HG02840 (cell line): ENCODE results near the gene FLCN.
"Not testable (repeated sequence)": the region's sequence is repeated elsewhere in the genome, so short reads cannot be mapped to it uniquely, and the experiment has no call there.

Experiments
- ATAC-seq: cut with Tn5 transposase; IDR thresholded peaks from one replicate; pipeline ENCODE4 v1.9.1; 2021; ENCODE audit warnings: mild to moderate bottlenecking, moderate library complexity, moderate number of reproducible peaks; ENCODE audit not compliant: unreplicated experiment, low FRiP score

Gene FLCN

DNA sequence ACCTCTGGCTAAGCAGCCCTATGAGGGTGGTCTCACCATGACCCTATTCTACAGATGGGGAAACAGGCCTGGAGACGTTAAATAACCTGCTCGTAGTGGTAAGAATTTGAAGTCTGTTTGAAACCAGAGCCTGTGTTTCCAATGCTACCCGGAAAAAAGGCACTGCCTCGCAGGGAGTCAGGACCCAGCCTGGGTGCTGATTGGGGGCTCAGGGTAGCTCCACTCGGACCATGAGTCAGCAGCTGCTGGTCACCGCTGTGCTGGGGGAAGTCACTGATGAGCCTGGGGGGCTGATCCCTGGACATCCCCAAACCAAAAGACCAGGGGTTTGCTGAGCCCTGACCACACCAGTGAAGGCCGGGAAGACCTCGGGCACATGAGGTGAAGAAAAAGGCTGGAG, 21.4 kb downstream of the FLCN start:
- ATAC-seq = no peak

DNA sequence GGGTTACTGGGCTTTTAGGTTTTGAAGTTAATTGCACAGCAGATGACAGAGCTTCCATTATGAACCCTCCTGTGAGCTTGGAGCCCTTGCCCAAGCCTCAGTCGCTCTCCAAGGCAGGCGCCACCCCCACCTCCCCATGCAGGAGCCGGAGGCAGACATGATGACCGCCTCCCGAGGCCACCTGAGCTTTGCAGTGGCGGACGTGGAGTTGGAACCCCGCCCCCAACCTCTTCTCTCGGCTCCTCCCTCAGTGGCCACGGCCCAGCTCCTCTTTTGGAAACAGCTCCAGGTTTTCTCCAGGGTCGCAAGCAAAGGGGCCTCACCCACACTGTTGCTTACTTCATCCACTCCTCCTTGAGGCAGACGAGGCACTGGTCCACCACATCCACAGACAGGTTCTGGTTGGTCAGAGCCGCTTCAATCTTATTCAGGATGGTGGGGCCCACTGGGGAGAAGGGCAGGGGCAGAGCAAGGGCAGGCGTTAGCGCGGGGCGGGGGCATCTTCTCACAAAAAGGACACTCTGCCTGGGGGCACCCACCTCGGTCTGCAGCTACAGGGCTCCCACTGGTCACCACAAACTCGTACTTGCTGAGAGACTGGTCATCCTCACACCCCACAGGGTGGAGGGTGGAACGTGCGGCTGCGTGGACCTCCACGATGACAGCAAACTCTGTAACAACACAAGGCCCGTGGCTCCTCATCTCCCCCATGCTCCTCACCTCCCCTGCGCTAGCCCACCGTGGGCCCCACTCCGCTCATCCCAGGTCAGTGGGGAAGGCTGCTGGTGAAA, 22.1 kb downstream of the FLCN start:
- ATAC-seq = no peak

DNA sequence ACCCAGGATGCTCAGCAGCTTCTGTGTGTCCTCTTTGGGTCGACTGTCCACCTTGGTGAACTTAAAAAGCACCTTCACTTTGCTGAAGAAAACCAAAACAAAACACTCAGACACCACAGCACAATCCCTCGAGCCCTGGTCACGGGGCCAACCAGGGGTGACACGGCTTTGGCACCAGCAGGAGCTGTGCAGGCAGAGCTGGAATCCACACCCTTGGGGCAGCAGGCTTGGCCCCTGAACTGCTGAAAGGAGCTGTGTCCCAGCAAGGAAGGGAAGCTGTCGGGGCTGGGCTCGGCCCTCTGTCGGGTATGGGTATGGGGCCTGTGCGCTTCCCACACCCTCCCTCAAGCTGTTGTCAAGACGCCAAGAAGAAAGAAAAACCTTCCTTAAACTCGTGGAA, 23.2 kb downstream of the FLCN start:
- ATAC-seq = no peak

DNA sequence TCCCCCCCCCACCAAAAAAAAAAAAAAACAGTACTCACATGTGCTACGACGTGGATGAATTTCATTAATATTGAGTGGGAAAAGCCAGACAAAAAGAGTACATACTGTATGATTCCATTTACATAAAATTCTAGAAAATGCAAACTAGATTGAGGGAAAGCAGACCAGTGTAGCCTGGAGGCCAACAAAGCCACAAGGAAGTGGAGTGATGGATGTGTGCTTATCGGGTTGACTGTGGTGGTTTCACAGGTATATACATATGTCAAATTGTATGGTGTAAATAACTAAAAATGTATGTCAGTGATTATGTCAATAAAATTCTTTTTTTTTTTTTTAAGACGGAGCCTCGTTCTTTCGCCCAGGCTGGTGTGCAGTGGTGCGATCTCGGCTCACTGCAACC, 29.0 kb downstream of the FLCN start:
- no peak for ATAC-seq

DNA sequence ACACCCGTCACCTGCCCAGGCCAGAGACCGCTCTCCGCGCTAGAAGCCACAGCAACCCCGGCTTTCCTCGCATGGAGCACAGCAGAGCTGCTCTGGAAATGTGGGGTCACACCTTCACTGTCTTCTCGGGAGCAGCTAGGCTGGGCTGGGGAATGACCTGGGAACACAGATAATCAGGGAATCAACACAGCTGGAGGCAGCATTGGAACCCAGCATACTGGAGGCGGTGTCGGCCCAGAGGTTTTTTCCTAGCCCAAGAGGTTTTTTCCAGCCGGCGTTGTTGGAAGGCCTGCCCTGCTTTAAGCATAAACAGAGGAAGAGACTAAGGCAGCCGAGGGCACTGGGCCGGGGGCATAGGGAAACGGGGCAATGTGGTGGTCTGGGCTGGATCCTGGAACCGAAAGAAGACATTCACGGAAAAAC, 30.0 kb downstream of the FLCN start:
- no peak for ATAC-seq

DNA sequence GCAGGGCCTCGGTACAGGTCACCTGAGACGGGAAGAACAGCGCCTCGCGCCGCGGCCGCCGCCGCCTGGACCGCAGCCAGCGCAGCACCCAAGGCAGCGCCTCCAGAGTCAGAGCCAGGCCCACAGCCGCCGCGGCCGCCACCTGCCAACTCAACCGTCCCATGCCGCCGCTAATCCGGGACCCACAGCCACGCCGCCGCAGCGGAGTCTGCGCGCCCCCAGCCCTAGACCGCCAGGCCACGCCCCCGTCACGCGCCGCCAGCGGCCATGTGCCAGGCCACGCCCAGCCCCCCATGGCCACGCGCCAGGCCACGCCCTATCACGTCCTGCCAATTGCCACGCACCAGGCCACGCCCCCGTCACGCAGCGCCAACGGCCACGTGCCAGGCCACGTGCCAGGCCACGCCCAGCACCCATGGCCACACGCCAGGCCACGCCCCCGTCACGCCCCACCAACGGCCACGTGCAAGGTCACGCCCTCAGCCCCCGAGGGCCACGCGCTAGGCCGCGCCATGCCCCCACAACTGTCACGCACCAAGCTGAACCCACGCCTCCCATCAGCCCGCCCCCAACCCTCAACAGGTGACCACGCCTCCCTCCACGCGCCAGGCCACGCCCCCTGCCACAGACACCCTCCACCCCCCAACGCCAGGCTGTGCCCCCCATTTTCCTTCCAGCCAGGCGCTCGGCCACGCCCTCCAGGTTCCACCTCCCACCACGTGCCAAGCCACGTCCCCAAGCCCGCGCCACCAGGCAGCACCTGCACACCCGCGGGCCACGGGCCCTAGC, 30.6 kb downstream of the FLCN start, which contains the start of gene PLD6:
Gene PLD6 (minus strand): TSS at position 210 of the 789 bp plus-strand sequence. CDS start 47 bp downstream, at position 163.
- peak; percentile 59 for ATAC-seq

DNA sequence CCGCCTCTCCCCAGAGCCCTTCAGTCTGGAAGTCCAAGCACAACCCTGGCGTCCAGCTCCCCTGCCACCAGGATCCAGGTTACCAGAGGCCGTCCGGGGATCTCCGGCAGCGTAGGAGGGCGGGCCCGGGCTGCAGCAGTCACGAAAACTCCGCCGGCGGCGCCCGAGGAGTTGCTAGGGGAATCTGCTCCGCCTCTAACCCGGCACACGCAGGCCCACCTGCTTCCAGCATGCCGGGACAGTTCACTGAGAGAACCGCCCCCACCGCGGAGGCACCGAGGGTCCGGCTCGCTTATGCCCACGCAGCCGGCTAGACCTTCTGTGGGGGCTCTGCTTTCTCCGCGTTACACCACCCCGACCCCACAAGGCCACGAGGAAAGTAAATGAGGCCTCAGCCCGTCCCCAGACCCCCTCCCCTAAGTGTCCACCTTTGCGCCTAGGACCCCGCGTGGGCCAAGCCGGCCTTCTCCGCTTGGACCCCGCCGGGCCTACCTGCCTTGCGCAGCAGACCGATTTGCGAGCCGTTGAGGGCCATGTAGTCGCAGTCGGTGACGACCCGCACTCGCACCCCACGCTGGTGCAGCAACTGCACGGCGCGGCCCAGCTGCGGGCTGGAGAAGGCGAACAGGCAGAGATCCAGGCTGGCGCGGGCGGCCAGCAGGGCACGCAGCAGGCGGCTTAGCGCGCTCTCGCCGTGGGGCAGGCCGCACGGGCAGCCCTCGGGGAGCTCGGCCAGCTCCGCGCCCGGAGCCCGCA, 31.4 kb downstream of the FLCN start:
- peak; percentile 28 for ATAC-seq

DNA sequence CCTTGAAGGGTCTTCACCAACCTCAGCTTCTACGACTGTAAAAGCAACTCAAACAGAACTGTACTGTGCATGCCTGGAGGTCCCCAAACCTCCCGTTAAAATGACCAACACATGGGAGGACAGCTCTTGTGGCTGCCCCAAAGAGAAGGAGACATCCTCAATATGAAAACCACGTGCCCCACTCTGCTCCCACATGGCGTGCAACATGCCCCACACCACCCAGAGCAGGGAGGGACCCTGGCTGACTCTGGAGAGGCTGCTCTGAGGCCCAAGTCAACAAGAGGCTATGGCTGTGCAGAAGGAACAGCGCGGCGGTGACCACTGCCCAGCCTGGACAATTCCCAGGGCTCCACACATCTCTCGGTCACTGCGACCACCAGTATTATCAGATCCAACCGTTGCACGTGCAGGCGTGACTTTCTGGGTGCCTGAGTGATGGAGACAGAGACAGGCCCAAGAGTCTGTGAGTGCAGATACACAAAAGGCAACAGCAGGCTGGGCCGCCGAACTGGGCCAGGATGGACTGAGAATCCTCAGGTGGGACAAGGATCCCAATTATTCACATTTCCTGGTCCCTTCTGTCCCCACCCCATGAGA, 32.2 kb downstream of the FLCN start:
- ATAC-seq = no peak

DNA sequence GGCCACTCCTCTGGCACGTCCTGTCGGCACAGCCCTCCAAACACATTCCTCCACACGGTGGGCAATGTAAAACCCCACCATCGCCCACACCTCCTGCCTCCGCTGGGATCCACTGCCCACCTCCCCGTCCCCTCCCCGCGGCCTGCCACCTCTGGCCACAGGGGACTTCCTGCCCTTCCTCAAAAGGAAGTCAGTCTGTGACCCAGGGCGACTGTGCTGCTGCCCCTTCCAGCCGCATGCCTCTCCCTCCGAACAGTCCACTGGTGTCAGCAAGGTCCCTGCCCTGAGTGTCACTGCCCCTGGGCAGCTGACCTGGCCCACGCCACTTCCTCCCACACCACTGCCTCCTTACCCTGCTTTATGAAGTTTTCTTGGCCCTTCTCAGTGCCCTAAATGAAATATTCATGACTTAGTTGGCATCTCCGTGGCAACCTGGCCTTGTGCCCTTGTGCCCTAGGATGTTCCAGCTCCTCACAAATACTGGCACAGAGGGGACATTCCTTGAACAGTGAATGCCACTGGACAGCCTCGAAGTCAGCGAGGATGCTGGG, 32.9 kb downstream of the FLCN start:
- no peak for ATAC-seq

DNA sequence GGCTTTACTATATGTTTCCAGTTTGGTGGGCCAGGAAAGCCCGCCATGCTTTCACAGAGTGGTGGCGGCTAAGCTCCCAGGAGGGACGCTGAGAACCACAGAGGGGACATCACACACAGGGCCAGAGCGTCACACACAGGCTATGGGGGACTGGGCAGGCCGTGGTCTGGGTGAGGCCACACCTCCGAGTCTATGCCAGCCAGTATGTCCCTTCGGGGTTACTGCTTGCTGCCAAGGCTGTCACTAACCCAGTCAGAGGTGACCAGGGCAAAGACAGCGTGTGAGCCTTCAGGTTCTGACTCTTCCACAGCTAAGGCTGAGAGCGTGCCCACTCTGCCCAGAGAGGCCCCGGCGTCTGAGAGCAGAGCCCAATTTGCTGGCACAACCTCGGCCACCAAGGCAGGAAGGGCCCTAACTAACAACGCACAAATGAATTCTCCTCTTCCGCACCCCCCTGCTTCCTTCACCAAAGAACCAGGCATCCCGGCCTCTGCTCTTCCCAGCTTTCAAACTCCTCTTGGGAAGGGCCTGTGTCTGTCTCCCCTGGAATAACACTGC, 33.7 kb downstream of the FLCN start:
- no peak for ATAC-seq

DNA sequence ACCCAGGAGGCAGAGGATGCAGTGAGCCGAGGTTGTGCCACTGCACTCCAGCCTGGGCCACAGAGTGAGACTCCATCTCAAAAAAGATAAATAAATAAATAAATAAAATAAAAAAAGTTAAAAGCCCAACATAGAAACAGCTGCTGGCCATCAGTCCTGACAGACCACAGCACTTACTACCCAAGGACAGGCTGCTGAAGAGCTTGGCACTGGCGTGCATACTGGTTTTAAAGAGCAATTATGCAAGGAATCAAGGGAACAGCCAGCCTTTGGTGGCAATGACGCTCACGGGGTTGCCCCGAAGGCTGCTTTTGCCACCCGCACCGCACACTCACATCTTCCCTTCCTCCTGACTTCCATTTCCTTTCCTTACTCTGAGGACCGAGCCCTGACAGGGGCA, 35.1 kb downstream of the FLCN start:
- ATAC-seq = no peak

DNA sequence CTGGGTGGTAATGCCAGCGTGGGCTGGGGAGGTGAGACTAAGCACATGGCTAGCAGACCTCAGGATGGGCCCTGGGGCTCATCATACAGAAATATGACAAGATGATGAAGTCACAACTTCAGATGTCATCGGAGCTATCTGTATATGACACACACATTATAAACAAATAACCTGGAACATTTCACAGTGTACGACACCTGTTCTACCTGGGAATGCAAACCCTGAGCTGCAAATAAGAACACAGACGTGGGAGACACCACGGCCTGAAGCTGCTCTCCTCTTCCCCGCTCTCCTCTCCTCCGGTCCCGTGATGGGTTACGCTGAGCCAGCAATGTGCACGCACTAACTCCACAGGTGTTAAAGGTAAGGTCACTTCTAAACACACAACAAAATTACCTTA, 35.7 kb downstream of the FLCN start:
- no peak for ATAC-seq

DNA sequence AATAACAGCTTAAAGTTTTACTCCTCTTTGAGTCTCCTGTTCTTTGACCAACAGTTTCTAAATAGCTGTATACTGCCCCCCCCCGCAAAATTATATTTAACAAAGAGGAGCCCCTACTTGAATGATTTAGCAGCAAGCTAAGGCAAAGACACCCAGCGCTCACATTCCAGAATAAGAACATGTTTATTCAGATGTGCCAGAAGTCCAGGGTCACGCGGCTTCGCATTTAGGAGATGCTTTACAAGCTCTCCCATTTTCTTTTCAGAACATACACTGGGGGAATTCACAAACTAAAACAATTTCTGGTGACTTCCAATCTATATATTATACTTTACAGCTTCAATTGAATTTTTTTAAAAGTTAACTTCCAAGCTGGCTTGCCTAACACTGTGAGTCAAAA, 36.1 kb downstream of the FLCN start:
- ATAC-seq = no peak

DNA sequence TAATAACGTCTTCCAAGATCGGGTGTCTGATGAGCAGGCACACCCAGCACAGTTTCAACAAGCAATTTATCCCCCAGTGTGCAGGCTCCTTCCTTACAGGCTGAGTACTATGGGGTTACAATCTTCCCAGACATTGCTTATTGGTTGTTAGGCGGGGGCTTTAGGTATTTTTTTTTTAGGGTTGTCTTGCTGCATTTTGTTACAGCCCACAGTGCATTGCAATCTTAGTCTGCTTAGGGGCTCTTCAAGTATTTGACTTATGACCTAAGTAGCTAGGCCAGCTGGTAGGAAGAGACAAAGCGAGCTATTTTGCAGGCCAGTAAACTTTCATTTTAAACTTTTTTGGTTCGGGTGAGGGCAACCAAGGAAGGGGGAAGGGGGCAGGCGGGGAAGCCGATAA, 36.7 kb downstream of the FLCN start:
- no peak for ATAC-seq

DNA sequence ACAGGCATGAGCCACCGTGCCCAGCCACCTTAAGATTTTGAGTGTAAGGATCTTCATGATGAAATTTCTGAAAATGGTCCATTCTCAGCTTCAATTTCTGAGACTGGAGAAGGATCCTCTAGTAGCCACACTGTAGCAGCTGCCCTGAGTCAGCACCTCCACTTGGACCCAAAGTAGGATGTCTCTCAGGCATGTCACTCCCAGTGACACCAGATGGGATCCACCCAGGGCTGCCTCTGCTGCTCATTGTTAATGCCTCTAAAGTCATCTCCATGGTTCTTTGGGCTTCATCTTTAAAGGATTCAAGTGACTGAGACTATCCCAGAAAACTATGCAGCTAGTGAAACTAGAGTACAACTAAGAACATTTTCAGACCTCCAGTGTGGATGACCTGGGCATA, 38.7 kb downstream of the FLCN start:
- no peak for ATAC-seq

DNA sequence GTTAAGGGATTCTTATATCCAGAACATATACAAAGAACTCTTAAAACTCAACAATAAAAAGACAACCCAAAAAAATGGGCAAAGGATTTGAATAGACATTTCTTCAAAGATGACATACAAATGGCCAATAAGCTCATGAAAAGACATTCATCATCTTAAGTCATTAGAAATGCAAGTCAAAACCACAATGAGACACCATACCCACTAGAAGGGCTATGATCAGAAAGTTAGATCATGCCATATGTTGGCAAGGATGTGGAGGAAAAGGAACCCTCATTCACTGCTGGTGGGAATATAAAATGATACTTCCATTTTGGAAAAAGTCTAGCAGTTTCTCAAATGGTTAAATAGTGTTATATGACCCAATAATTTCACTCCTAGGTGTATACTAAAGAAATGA, 40.2 kb downstream of the FLCN start:
- ATAC-seq = no peak

DNA sequence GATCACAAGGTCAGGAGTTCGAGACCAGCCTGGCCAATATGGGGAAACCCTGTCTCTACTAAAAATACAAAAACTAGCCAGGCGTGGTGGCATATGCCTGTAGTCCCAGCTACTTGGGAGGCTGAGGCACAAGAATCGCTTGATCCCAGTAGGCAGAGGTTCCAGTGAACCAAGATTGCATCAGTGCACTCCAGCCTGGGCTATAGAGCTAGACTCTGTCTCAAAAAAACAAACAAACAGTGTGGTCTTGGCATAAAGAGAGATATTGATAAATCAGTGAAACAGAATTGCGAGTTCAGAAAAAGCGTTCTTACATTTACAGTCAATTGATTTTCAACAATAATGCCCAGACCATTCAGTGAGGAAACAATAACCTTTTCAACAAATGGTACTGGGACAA, 41.5 kb downstream of the FLCN start:
- ATAC-seq = not testable (repeated sequence)

DNA sequence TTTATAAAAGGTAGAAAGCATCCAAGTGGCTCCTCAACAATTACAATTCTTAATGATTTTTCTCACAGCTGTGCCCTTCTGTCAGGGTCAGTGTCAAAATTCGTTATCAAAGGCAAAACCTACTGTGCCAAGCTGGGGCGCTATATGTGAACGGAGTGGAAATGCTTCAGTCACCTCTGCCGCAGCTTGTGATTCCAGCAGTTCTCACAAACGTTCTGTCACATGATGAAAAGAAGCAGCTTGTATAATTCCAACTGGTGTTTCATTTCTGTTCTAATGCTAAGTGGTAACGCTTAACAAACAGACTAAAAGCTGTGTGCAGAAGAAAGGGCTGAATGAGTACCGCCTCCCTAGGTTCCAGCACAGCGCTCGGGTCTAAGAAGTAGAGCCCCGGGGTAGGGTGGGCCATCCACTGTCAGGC, 45.0 kb downstream of the FLCN start:
- ATAC-seq = no peak

DNA sequence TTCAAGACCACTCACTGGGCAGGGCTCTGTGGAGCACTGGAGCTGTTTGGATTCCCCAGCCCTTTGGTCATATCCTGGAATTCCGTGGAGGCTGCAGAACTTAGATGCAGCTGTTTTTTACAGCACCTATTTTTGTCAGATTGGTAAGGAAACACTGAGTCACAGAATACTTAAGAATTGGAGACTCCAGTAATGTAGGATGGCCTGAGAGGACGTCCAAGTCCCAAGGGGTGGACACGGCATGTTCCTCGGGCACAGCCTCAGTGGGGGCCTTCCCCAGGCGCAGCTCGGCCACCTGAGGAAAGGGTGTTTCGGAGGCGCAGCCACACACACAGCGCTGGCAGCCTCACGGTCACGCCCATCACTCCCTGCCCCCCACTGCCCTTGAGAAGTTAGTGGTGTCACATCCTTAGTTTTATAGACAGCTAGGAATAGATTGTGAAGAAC, 45.6 kb downstream of the FLCN start:
- no peak for ATAC-seq

DNA sequence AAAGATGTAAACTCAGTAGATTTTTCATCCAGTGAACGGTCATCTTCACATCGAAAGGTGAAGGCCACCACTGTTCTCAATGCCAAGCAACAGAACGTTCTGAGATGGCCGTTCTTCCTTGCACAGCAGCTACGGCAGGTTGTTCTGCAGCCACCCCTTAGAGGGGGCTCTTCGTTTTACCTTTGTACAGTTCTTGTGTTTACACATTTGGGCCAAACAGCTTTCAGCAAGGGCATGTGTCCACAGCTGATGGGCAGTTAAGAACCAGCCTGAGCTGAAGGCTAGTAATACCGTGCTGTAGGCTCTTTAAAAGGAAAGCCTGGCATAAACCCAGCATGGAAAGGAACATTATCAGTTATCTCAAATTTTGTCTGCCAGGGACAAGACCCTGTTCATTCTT, 46.8 kb downstream of the FLCN start:
- ATAC-seq = no peak
